Stimulated activated CD4-positive, alpha-beta T cell treated with anti-CD3 and anti-CD28 coated beads, Interleukin-2, amount 100 ng/mL, for 48 hours (primary cell): ENCODE data around the gene ECSCR.
"Not testable (repeated sequence)": the region's sequence is repeated elsewhere in the genome, so short reads cannot be mapped to it uniquely, and the experiment has no call there.

Source experiments
- DNase-seq, 2 donors: peaks; one replicate each; pipeline ENCODE4 v3.0.0-alpha.2; 2020

Gene ECSCR

DNA sequence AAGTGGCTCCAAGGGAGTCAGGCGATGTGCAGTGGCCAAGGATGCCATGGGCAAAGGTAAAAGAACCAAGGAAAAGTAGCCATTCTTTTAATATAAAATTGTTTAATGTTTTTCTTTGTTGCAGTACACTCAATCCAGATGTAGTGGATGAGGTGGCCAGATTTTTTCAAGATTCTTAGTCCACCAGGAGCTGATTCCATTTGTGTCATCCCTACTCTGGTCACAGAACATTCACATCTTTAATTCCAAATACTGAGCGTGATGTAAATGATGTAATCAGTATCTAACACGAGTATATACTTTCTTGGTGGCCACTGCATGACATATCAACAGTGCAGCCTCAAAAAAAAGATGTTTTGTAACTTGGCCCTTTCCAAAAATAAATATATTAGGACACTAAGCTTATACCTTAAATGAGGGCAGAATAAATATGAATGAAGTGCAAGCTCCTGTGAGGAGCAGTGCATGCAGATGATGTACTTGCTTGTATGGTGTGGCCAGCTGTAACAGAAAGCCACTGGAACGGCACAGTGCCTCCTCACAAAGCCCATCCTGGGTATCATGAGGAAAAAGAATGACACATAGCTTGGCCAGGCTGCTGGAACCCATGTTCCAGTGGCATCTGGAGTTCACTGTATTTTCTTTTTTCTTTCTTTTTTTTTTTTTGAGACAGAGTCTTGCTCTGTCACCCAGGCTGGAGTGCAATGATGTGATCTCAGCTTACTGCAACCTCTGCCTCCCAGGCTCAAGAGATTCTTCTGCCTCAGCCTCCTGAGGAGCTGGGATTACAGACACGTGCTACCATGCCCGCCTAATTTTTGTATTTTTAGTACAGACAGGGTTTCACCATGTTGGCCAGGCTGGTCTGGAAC lies 52.2 kb downstream of the ECSCR start:
- no peak for DNase-seq

DNA sequence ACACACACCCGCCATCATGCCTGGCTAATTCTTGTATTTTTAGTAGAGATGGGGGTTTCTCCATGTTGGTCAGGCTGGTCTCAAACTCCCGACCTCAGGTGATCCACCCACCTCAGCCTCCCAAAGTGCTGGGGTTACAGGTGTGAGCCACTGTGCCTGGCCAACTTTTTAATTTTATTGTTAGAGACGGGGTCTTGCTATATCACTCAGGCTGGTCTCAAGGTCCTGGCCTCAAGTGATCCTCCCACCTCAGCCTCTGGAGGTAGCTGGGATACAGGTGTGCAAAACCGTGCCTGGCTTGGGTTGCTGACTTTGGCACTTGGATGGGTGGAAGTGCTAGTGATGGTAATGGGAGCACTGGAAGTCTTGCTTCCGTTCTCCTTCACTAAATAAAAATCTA lies 53.4 kb downstream of the ECSCR start:
- not testable (repeated sequence) for DNase-seq

DNA sequence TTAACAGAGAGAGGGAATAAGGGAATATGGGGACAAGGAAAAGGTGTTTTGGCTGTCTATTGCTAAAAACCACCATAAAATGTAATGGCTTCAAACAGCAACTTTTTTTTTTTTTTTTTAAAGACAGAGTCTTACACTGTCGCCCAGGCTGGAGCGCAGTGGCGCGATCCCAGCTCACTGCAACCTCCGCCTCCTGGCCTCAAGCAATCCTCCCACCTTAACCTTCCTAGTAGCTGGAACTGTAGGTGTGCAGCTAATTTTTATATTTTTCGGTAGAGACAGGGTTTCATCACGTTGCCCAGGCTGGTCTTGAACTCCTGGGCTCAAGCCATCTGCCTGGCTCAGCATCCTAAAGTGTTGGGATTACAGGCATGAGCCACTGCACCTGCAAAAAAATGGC lies 54.4 kb downstream of the ECSCR start:
- no peak for DNase-seq

DNA sequence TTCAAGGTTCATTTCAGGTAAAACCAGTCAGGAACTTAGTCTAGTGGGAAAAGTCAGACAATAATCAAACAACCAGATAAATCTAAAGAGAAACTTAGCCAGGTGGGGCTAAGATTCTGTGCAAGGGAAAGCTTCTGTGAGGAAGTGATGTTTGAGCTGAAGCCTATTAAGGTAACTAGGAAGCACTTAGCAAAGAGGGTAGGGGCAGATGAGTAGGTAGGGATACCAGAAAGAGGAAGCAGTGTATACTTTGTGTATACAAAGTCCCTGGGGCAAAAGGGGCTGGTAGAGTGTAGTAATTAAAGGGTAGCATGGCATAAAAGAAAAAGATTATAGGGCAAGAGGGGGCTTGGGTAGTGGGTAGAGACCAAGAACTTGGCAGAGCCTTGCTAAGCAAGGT lies 55.0 kb downstream of the ECSCR start:
- no peak for DNase-seq

DNA sequence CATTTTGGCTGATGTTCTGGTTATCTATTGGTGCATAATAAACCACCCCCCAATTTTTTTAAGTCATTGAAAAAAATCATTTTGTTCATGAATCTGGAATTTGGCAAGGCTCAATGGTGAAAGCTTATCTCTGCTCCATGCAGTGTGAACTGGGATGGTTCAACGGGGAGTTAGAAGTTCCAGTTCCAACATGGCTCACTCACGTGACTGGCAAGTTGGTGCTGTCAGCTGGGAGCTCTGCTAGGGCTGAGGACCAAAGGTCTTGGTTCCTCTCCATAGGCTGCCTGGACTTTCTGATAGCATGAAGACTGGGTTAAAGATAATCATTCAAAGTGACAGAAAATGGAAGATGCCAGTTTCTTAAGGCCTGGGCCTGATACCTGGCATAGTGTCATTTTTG lies 55.6 kb downstream of the ECSCR start:
- DNase-seq = no peak

DNA sequence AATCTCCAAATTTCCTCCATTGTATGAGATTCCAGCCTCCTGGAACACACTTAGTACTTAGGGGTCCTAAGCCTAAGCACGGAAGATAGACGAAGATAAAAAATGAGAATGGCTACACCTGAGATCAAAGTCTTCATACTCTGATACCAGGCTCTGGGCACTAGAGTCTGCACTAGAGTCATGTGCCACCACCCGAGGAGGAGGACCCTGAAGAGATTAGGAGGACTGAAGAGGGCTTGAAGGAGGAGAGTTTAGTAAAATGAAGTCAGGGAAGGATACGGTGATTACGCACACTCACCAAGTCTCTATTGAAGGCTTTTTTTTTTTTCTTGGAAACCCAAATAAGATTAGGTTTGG lies 58.1 kb downstream of the ECSCR start:
- DNase-seq = no peak

DNA sequence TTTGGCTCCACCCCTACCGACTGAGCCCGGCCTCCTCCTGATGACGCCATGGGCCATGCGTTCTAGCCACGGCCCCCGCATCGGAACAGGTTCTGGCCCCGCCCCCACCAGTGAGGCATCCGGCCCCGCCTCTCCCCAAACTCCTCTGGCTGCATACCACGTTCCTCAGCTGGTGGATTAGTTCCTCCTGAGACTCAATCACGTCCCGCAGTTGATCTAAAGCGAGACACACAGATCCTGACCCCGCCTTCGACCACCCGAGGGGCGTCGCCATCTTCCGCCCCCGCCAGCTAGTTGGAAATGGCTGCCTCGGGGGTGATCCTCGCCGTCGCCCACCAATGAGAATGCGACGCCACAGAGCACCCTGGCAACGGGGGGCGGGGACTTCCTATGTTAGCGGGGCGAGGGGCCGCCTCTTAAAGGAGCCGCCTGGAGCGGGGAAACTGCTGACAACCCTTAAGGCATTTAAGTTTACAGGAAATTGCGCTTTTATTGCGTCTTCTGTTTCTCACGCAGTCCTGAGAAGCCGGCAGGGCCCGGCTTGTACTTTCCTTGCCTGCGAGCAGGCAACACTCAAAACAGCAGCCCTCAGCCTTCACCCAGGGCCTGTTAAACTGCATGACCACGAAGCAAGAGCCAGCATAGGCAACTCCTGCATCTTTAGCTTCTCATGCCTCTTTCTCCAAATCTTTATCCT lies 58.6 kb downstream of the ECSCR start, which contains the start of gene SPATA24:
Gene SPATA24, minus strand, starts transcription at position 303 of the 697 bp plus-strand sequence. Its CDS starts 29 bp downstream, at position 274.
- peak; percentile 97 to 98 for DNase-seq

DNA sequence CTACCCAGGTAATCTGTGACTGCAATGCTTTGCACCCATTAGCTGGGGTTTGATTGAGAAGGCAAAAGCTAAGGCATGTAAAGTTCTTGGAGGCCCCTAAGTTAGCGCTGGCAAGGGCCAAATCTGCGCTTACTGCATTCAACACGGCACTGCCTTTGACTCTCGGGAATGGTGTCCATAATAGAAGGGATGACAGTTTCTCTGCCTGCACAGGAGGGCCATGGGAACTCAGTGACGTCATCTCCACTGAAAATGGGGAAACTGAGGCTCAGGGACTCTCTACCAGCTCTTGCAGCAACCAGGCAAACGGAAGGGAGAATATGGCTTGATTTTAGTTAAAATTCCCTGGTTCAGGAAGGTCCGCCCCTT lies 59.1 kb downstream of the ECSCR start:
- DNase-seq = no peak

DNA sequence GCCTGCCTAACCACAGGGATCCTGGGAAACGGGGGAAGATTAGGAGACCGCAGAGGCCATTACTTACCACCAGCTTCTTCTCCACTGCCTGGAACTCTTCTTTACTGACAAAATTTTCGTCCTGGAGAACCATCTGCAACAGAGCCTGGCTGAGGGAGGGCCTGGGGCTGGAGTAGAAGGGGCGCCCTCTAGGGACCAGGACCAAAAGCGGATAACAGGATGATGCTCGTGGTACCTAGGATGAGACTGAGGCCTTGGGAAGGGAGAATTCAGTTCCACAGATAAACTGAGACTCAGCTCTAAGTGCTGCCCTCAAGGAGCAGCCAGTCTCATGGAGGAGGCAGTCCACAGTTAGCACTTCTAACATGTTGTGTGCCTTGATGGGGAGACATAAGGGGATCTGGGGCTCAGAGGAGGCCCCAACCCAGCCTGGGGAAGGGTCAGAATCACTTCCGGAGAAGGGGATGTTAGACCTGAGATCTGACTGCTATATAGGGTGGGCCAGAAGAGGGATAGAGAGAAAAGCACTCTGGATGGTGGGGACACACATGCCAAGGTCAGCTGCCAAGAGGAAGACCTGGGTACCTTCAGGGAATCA lies 59.9 kb downstream of the ECSCR start:
- no peak for DNase-seq

DNA sequence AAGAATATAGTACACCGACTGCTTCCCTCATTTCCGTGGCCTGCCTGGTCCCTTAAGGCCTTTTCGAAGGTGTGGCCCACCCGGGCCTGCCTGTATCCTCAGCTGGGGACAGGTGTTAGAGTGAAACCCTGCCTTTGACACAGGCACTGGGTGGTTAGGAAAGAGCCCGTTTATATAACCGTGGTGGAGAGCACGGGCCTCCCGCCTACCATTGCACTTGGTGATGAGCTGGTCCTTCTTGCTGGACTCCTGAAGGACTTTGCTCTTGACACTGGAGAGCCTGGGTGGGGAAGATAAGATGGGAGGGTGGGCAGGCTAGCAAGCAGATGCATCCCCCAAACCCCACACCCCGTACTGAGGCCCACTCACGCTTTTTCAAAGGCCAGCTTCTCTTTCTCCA lies 61.0 kb downstream of the ECSCR start:
- DNase-seq = no peak

DNA sequence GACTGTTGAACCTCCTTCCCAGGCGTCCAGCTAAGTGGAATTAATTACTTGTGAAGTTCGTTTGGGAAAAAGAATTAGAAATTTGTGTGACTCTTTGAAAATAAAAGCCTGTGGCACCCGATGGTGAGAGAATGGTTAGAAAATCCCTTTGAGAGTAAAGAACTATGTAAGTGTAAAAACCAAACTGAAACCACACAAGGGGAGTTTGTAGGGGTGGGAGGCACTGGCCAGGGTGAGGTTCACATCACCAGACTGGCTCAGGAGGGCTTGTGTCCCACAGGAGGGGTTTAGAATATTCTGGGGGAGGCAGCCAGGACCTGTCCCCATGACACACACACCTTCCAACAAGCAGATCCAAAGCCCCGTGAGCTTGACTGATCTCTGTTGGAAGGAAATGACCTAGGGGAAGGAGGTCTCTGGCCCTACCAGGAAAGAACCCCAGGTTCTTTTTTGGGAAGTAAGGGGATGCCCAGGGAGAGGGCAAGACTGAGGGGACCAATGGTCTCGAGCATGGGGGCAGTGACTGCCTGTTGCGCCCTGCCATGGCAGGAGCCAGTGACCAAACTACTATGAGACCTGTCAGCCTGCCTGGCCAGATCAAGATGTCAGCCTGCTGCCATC lies 62.9 kb downstream of the ECSCR start:
- no peak for DNase-seq
